Natural killer cell (primary cell): ENCODE results near the gene MYH6. TPM values are rescaled to one million over a fixed set of nuclear protein-coding genes. Genes with fewer than 3 reads are reported as not detected.

Source experiments
- ATAC-seq, 3 donors: fragments of 150-1000 bp in 2 of 3; fragments of 200-7000 bp in 1 of 3; cut with Tn5 transposase; 1 replicate in 1 of 3; 2 replicates in 2 of 3; pipeline ENCODE4 v1.10.0; 2021; ENCODE audit warnings: mild to moderate bottlenecking in 2 of 3, moderate library complexity in 2 of 3
- DNase-seq, 2 donors: peaks; one replicate each; pipeline versions ENCODE4 v3.0.0 to v3.0.0-alpha.2; 2013 to 2021; ENCODE audit warnings: mixed read lengths in 1 of 2
- H3K27ac ChIP-seq: one replicate; pipeline ENCODE4 v1.5.1; 2013; ENCODE audit warnings: mild to moderate bottlenecking, low read length
- H3K27me3 ChIP-seq: one replicate; pipeline ENCODE4 v1.6.1; 2013; ENCODE audit warnings: low read length; ENCODE audit not compliant: control insufficient read depth, insufficient read depth
- H3K36me3 ChIP-seq: one replicate; pipeline ENCODE4 v1.6.1; 2013; ENCODE audit warnings: low read length; ENCODE audit not compliant: control insufficient read depth, insufficient read depth
- H3K4me1 ChIP-seq: one replicate; pipeline ENCODE4 v1.6.1; 2013; ENCODE audit warnings: low read length; ENCODE audit not compliant: control insufficient read depth, insufficient read depth
- H3K4me3 ChIP-seq: one replicate; pipeline ENCODE4 v1.5.1; 2013; ENCODE audit warnings: low read length
- H3K9me3 ChIP-seq: one replicate; pipeline ENCODE4 v1.6.1; 2013; ENCODE audit warnings: low read length; ENCODE audit not compliant: control insufficient read depth, insufficient read depth
- H3K27ac Mint-ChIP-seq, 2 donors: one replicate each; pipeline ENCODE4 v1.8.0; 2022; ENCODE audit warnings: mild to moderate bottlenecking in 2 of 2, mixed read lengths in 2 of 2, moderate library complexity in 1 of 2
- H3K27me3 Mint-ChIP-seq, 2 donors: one replicate each; pipeline ENCODE4 v1.8.0; 2022; ENCODE audit warnings: low read depth in 2 of 2, mixed read lengths in 2 of 2
- H3K36me3 Mint-ChIP-seq: one replicate; pipeline ENCODE4 v1.8.0; 2022; ENCODE audit warnings: mixed read lengths
- H3K4me1 Mint-ChIP-seq, 2 donors: one replicate each; pipeline ENCODE4 v1.8.0; 2022; ENCODE audit warnings: mixed read lengths in 2 of 2
- H3K4me3 Mint-ChIP-seq: one replicate; pipeline ENCODE4 v1.8.0; 2022; ENCODE audit warnings: mild to moderate bottlenecking, moderate library complexity, mixed read lengths
- H3K9me3 Mint-ChIP-seq, 2 donors: one replicate each; pipeline ENCODE4 v1.8.0; 2022; ENCODE audit warnings: mixed read lengths in 2 of 2
- WGBS: methylation state at CpG from one replicate; pipeline ENCODE4 v1.1.7; 2013; ENCODE audit warnings: missing lambda C conversion rate; ENCODE audit not compliant: insufficient coverage; 5-methylcytosine and 5-hydroxymethylcytosine counted together
- intact Hi-C: fragments of 100-400 bp; cut with micrococcal nuclease; formaldehyde crosslinking; loops from one replicate; pipeline ENCODE4 v1.14.2; 2022
- total RNA-seq, 4 donors: library from RNA; stranded (reverse); fragments of 120-200 nt in 1 of 4; gene quantifications; one replicate each; pipeline versions ENCODE4 v1.2.3 to v1.2.4, GENCODE V29; 2013 to 2022
- TF ChIP-seq, protein P1 (sequence below): fragments of 200-600 bp; IDR thresholded peaks from one replicate; pipeline ENCODE4 v1.8.0; 2022; ENCODE audit warnings: antibody characterized with exemption

MYH6 gene
- total RNA-seq, 3 donors from 2014 or later (not counting 1 experiment from before 2014, with no cell fraction given): not detected

DNA sequence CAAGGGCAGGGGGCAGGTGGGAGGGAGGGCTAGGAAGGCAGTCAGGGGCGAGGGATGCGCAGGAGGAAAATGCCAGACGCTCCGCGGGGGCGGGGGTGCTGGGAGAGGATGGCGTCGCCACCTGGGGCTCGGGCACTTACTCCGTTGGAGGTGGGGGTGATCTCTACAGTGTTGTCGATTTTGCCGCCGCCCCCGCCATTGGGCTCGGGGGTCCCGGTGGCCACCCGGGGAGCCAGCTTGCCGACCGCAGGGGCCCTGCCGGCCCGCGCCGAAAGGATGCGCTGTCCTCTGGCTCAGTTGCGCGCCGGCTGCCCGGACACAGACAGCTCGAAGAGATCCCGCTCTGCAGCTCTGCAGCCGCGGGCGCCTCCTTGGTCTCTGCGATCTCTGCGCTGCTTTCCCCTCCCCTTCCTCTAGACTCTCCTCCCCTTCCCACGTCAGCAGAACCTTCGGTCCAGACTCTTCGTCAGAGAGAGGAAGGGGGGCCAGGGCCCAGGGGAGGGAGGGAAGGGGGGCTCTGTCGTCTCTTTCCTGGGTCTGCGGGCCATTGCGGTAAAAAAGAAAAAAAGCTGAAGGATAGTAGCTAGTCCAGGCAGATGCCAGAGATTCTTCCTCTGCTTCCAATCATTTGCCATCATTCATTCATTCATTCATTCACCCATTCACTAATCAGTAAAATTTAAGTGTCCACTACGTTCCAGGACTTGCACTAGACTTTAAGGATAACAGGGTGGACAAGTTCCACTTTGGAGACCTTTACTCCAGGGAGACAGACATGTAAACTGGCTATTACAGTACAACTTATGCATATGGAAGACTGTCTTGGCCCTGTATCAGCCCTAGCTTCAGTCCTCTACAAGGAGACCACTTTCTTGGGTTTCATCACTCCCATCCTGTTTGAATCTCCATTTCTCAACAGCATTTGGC lies 55.3 kb downstream of the MYH6 start, which contains the start of gene SLC22A17:
SLC22A17 (minus strand) TSS at position 382 of the 927 bp plus-strand sequence.
- TF ChIP-seq, protein P1, sequence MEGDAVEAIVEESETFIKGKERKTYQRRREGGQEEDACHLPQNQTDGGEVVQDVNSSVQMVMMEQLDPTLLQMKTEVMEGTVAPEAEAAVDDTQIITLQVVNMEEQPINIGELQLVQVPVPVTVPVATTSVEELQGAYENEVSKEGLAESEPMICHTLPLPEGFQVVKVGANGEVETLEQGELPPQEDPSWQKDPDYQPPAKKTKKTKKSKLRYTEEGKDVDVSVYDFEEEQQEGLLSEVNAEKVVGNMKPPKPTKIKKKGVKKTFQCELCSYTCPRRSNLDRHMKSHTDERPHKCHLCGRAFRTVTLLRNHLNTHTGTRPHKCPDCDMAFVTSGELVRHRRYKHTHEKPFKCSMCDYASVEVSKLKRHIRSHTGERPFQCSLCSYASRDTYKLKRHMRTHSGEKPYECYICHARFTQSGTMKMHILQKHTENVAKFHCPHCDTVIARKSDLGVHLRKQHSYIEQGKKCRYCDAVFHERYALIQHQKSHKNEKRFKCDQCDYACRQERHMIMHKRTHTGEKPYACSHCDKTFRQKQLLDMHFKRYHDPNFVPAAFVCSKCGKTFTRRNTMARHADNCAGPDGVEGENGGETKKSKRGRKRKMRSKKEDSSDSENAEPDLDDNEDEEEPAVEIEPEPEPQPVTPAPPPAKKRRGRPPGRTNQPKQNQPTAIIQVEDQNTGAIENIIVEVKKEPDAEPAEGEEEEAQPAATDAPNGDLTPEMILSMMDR: no peak
- intact Hi-C loops: no loop called here

DNA sequence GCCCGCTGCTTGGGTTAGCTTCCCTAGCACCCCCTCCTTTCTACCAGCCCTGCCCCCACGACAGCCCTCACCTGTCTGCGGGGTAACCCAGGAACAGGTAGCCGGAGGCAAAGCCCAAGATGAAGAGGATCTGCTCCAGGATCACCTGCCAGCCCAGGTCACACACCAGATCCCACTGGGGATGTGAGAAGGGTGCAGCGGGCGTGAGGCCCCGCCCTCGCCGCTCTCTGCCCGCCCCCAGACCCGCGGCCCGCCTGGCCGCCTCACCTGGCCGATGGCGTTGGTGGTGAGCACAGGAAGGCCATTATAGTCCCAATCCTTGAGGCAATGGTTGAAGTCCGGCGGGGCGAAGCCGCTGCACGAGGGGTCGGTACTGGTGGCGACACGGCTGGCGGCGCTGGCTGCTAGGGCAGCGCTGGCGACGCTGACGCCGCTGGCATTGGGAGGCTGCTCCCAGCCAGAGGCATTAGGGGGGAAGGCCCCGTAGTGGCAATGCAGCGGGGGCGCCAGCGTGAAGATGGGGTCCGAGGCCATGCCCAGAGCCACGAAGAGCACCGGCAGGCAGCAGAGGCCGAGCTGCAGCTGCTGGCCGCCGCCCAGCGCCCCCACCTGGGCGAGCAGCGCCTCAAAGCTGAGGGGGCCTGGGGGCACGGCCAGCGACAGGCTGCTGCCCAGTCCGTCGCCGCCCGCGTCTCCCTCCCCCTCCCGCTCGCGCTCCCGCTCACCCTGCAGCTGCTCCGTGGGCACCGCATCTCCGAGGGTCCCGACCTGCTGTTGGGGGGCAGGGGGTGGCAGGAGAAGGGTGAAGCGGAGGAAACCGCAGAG lies 56.2 kb downstream of the MYH6 start:
- TF ChIP-seq, protein P1: no peak
- Histone ChIP-seq H3K4me1 (peaks cover 12% of the 10 kb centered on the region), H3K27ac (no peak overlapping the region), H3K9me3 (no peaks in the 10 kb centered on the region), H3K36me3 (no peaks in the 10 kb centered on the region), H3K4me3 (no peak overlapping the region), H3K27me3 (peaks cover 22% of the 10 kb centered on the region)
- H3K36me3 Mint-ChIP-seq: no peaks in the 10 kb centered on the region
- peaks cover 7 to 14% of the 10 kb centered on the region in 2 donors for H3K4me1 Mint-ChIP-seq
- H3K27ac Mint-ChIP-seq: no peak overlapping the region
- ATAC-seq (peak in 1 of 3 donors; percentile 28), DNase-seq (peak in 1 of 2 donors; percentile 15)
- no peaks in the 10 kb centered on the region for H3K9me3 Mint-ChIP-seq
- peaks cover 47 to 57% of the 10 kb centered on the region in 2 donors for H3K27me3 Mint-ChIP-seq
- intact Hi-C loops: no loop called here
- peak overlapping the region; percentile 56 for H3K4me3 Mint-ChIP-seq
- WGBS: 17% methylated on average over 61 of the region's 61 CpGs

More for the DNA sequence above, 55.3 kb downstream of the MYH6 start, which contains the start of gene SLC22A17:
- 3% methylated on average over 39 of the region's 42 CpGs for WGBS
- peak; percentile 57 to 87 (median 68) for ATAC-seq
- H3K27ac Mint-ChIP-seq: no peak within 1 kb of the TSS
- H3K4me1 Mint-ChIP-seq: peaks cover 7 to 14% of the 10 kb centered on the region in 2 donors
- Histone ChIP-seq H3K27me3 (peaks cover 22% of the 10 kb centered on the region), H3K36me3 (no peaks in the 10 kb centered on the region), H3K27ac (no peak within 1 kb of the TSS), H3K9me3 (no peaks in the 10 kb centered on the region), H3K4me3 (peak within 1 kb of the TSS; percentile 16), H3K4me1 (peaks cover 12% of the 10 kb centered on the region)
- H3K4me3 Mint-ChIP-seq: peak within 1 kb of the TSS; percentile 69
- peak in 1 of 2 donors; percentile 78 for DNase-seq
- H3K27me3 Mint-ChIP-seq: peaks cover 47 to 57% of the 10 kb centered on the region in 2 donors
- no peaks in the 10 kb centered on the region for H3K36me3 Mint-ChIP-seq
- H3K9me3 Mint-ChIP-seq: no peaks in the 10 kb centered on the region

DNA sequence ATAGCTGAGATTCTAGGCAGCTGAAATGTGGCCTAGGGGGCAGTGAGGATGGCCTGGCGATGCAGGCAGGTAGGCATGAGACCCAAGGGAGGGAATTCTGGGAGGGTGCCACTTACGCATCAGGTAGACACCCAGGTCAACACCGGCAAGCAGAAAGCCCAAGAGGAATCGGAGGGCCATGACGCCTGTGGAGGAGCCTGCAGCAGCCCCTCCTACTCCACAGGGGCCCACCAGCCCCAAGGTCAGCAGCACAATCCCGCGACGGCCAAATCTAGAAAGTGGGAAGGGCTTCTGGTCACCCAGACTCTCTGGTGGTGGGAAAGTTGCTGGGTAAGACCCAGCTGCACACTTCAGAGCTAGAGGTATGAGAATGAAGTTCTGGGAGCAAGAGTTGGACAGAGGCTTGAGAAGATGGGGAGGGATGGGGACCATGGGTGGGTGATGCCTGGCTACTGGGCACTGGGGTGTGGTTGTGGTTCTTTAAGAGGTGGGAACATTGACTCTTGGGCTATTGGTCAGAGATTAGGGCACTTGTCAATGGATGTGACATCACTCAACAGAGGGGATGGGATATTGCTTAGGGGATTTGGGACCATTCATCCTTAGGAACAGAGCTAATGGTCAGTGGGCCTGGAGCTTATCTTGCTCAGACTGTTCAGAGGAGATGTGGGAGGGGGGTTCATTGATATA lies 58.8 kb downstream of the MYH6 start:
- Histone ChIP-seq H3K27me3 (peaks cover 20% of the 10 kb centered on the region), H3K27ac (no peak overlapping the region), H3K4me3 (no peak overlapping the region), H3K4me1 (peaks cover 12% of the 10 kb centered on the region), H3K36me3 (no peaks in the 10 kb centered on the region), H3K9me3 (no peaks in the 10 kb centered on the region)
- no peak overlapping the region for H3K4me3 Mint-ChIP-seq
- 94% methylated on average over 8 of the region's 8 CpGs for WGBS
- H3K4me1 Mint-ChIP-seq: peaks cover 7 to 14% of the 10 kb centered on the region in 2 donors
- H3K27me3 Mint-ChIP-seq: peaks cover 42 to 44% of the 10 kb centered on the region in 2 donors
- H3K36me3 Mint-ChIP-seq: no peaks in the 10 kb centered on the region
- TF ChIP-seq, protein P1: no peak
- ATAC-seq (no peak), DNase-seq (no peak)
- H3K9me3 Mint-ChIP-seq: no peaks in the 10 kb centered on the region
- intact Hi-C loops: no loop called here
- H3K27ac Mint-ChIP-seq: no peak overlapping the region
